ENCODE results near the gene BACE1-AS. TPM values are rescaled to one million over a fixed set of nuclear protein-coding genes. Genes with fewer than 3 reads are reported as not detected.

The BACE1-AS gene
- polyA plus RNA-seq, 1 experiment, result 5.4 TPM

DNA sequence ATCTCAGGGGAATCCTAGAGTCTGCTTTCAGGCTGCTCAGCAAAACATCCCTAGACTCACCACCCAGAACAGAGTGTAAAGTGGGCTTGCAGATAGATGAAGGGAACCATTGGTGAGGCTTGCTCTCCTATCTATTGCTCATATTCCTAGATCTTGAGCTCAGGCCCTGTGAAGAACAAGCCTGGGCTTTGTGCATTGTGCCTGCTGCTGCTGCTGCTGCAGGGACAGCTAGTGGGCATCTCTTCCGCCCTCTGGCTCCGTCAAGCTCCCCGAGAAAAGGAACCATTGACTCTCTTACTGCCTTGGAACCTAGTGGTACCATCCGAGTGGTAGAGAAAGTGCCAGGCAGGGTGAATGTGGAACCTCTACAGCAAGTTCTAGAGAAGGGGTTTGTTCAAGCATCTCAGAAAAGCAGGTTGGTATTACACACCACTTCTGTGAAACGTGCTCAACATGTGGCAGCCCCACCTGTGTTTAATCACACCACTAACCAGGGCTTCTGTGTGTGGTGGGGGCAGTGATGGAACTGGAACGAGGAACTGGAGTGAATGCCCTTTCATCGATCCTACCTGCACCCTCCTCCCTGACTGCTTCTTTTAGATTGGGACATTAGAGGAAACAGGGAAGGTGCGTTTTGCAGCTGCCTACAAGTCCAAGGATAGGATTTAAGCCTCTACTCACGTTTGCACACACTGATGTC, 4.4 kb downstream of the BACE1-AS start:
- Histone ChIP-seq H3K27ac (ENCODE audit: low read depth, low read length) (no peak overlapping the region), H3K27me3 (ENCODE audit: control insufficient read depth, insufficient read depth, low read length) (no peaks in the 10 kb centered on the region), H3K4me3 (ENCODE audit: low read depth, low read length) (no peak overlapping the region), H3K9me3 (ENCODE audit: control insufficient read depth, insufficient read depth, low read length) (no peaks in the 10 kb centered on the region)
- no peak for DNase-seq (ENCODE audit: low read depth, low spot score)
- no peak for TF ChIP-seq CTCF (IDR thresholded peaks at IDR 0.05; ENCODE audit: low read depth, low read length)
- ChIA-PET POLR2A (interaction anchor here (0.6 kb wide), 1 partner anchor 77 kb away, joined by 4 read pairs; no protein-coding TSS in a partner anchor), CTCF (no interaction called here)

DNA sequence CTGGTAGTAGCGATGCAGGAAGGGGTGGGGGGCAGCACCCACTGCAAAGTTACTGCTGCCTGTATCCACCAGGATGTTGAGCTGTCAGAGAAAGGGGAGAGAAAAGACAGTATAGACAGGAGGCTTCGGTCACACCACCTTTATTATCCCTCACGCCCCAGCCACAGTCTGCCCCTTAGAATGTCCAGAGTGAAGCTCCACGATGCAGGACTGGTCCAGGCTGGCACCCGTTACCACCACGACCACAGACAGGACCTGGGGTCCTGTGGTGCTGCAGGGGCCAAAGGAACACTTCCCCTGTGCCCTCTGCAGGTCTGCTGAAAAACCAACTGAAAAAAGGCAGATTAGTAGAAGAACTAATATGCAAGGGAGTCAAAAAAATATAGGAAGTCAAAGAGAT, 5.7 kb downstream of the BACE1-AS start:
- ChIA-PET CTCF (no interaction called here), POLR2A (no interaction called here)
- H3K9me3 ChIP-seq (ENCODE audit: control insufficient read depth, insufficient read depth, low read length), result no peaks in the 10 kb centered on the region
- no peak overlapping the region for H3K27ac ChIP-seq (ENCODE audit: low read depth, low read length)
- TF ChIP-seq CTCF (IDR thresholded peaks at IDR 0.05; ENCODE audit: low read depth, low read length), result no peak
- no peak for DNase-seq (ENCODE audit: low read depth, low spot score)
- H3K27me3 ChIP-seq (ENCODE audit: control insufficient read depth, insufficient read depth, low read length), result no peaks in the 10 kb centered on the region
- no peak overlapping the region for H3K4me3 ChIP-seq (ENCODE audit: low read depth, low read length)

GRCh38 chr11:117298195-117298594, 7.0 kb downstream of the BACE1-AS start:
- DNase-seq (ENCODE audit: low read depth, low spot score), result no peak
- H3K4me3 ChIP-seq (ENCODE audit: low read depth, low read length), result no peak overlapping the region
- H3K9me3 ChIP-seq (ENCODE audit: control insufficient read depth, insufficient read depth, low read length), result no peaks in the 10 kb centered on the region
- ChIA-PET CTCF (no interaction called here), POLR2A (no interaction called here)
- no peak overlapping the region for H3K27ac ChIP-seq (ENCODE audit: low read depth, low read length)
- no peaks in the 10 kb centered on the region for H3K27me3 ChIP-seq (ENCODE audit: control insufficient read depth, insufficient read depth, low read length)
- TF ChIP-seq CTCF (IDR thresholded peaks at IDR 0.05; ENCODE audit: low read depth, low read length), result no peak

GRCh38 chr11:117299351-117300282, 8.5 kb downstream of the BACE1-AS start:
- ChIA-PET POLR2A (interaction anchor here (0.7 kb wide), 1 partner anchor 11 kb away, joined by 4 read pairs; no protein-coding TSS in a partner anchor), CTCF (interaction anchor here (1.0 kb wide), 1 partner anchor 60 kb away, joined by 3 read pairs; no protein-coding TSS in a partner anchor)
- TF ChIP-seq CTCF (IDR thresholded peaks at IDR 0.05; ENCODE audit: low read depth, low read length), result no peak
- no peak for DNase-seq (ENCODE audit: low read depth, low spot score)
- Histone ChIP-seq H3K9me3 (ENCODE audit: control insufficient read depth, insufficient read depth, low read length) (no peaks in the 10 kb centered on the region), H3K27me3 (ENCODE audit: control insufficient read depth, insufficient read depth, low read length) (no peaks in the 10 kb centered on the region), H3K27ac (ENCODE audit: low read depth, low read length) (no peak overlapping the region), H3K4me3 (ENCODE audit: low read depth, low read length) (no peak overlapping the region)

DNA sequence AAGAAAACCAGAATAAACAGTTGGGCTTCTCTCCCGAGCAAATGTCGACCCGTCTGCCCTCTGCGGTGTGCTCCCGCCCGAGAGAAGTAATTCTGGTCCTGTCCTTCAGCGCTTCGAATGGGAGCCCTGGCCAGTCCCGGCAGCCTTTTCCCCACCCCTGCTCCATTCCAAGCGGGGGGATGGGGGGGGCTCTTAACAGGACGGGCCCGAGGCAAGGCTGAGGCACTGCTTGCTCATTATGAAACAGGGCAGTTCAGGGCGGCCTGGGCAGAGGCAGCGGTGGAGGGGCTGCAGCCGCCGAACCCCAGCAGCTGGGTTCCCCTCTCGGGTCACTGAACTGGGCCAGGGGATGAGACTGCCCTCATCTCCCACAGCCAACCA, 9.1 kb downstream of the BACE1-AS start:
- POLR2A ChIA-PET, result no interaction called here
- CTCF ChIA-PET, result interaction anchor here (1.0 kb wide), 1 partner anchor 60 kb away, joined by 3 read pairs; no protein-coding TSS in a partner anchor
- Histone ChIP-seq H3K27me3 (ENCODE audit: control insufficient read depth, insufficient read depth, low read length) (no peaks in the 10 kb centered on the region), H3K9me3 (ENCODE audit: control insufficient read depth, insufficient read depth, low read length) (no peaks in the 10 kb centered on the region), H3K27ac (ENCODE audit: low read depth, low read length) (peak overlapping the region; percentile 31), H3K4me3 (ENCODE audit: low read depth, low read length) (no peak overlapping the region)
- no peak for TF ChIP-seq CTCF (IDR thresholded peaks at IDR 0.05; ENCODE audit: low read depth, low read length)
- peak; percentile 10 for DNase-seq (ENCODE audit: low read depth, low spot score)

Data from AG04450 (cell line).